ENCODE results near the gene MARF1. TPM values are rescaled to one million over a fixed set of nuclear protein-coding genes. Genes with fewer than 3 reads are reported as not detected.
A peak's percentile ranks its signal among the peaks of the same experiment; 100 is the strongest.

Gene MARF1
- total RNA-seq, 2 experiments from 2014 or later: 111 to 114 TPM

- Mint-ChIP-seq H3K36me3 (peaks cover 30% of the 10 kb centered on the region), H3K4me3 (peak overlapping the region; percentile 94), H3K4me1 (peaks cover 59% of the 10 kb centered on the region), H3K27me3 (no peaks in the 10 kb centered on the region), H3K9me3 (no peaks in the 10 kb centered on the region), H3K27ac (peak overlapping the region; percentile 96)
- DNase-seq (no peak), ATAC-seq (ENCODE audit: low read depth) (no peak)
- POLR2A ChIA-PET: interaction anchor here (3.4 kb wide), 2 partner anchors 31 to 49 kb away, joined by 33 to 35 read pairs; no protein-coding TSS in a partner anchor
Measured at GRCh38 chr16:15640966-15641365, 2.0 kb downstream of the MARF1 start.

- POLR2A ChIA-PET: interaction anchor here (0.6 kb wide), 1 partner anchor 18 kb away, joined by 3 read pairs; no protein-coding TSS in a partner anchor
- no peak for DNase-seq
- H3K27me3 Mint-ChIP-seq: no peaks in the 10 kb centered on the region
- H3K9me3 Mint-ChIP-seq: no peaks in the 10 kb centered on the region
- H3K4me1 Mint-ChIP-seq: peaks cover 59% of the 10 kb centered on the region
- H3K4me3 Mint-ChIP-seq: peak overlapping the region; percentile 69
- peak overlapping the region; percentile 83 for H3K27ac Mint-ChIP-seq
- H3K36me3 Mint-ChIP-seq: peaks cover 37% of the 10 kb centered on the region
- ATAC-seq (ENCODE audit: low read depth): no peak
Measured at GRCh38 chr16:15639061-15639568, 3.8 kb downstream of the MARF1 start.

GRCh38 chr16:15636392-15636873 is 6.5 kb downstream of the MARF1 start:
- Mint-ChIP-seq H3K27me3 (no peaks in the 10 kb centered on the region), H3K9me3 (no peaks in the 10 kb centered on the region), H3K4me3 (peak overlapping the region; percentile 47), H3K27ac (peak overlapping the region; percentile 84), H3K36me3 (peaks cover 52% of the 10 kb centered on the region), H3K4me1 (peaks cover 46% of the 10 kb centered on the region)
- ATAC-seq (ENCODE audit: low read depth) (peak; percentile 61), DNase-seq (no peak)
- POLR2A ChIA-PET: no interaction called here

GRCh38 chr16:15635926-15636325 is 7.0 kb downstream of the MARF1 start:
- DNase-seq: no peak
- Mint-ChIP-seq H3K27me3 (no peaks in the 10 kb centered on the region), H3K27ac (peak overlapping the region; percentile 84), H3K4me1 (peaks cover 42% of the 10 kb centered on the region), H3K36me3 (peaks cover 56% of the 10 kb centered on the region), H3K9me3 (no peaks in the 10 kb centered on the region), H3K4me3 (peak overlapping the region; percentile 47)
- ATAC-seq (ENCODE audit: low read depth): no peak
- POLR2A ChIA-PET: no interaction called here

- Mint-ChIP-seq H3K27ac (no peak overlapping the region), H3K9me3 (no peaks in the 10 kb centered on the region), H3K4me1 (peaks cover 15% of the 10 kb centered on the region), H3K4me3 (no peak overlapping the region), H3K27me3 (no peaks in the 10 kb centered on the region), H3K36me3 (peaks cover 43% of the 10 kb centered on the region)
- ATAC-seq (ENCODE audit: low read depth) (no peak), DNase-seq (no peak)
- POLR2A ChIA-PET: interaction anchor here (0.6 to 1.8 kb wide), 2 partner anchors 11 to 443 kb away, joined by 3 to 6 read pairs; partner anchors contain the start of gene MARF1
Measured at GRCh38 chr16:15631730-15632409, 11.1 kb downstream of the MARF1 start.

GRCh38 chr16:15621889-15622288 is 21.1 kb downstream of the MARF1 start:
- no peak overlapping the region for H3K27ac Mint-ChIP-seq
- H3K9me3 Mint-ChIP-seq: no peaks in the 10 kb centered on the region
- no peaks in the 10 kb centered on the region for H3K4me1 Mint-ChIP-seq
- no peak overlapping the region for H3K4me3 Mint-ChIP-seq
- ATAC-seq (ENCODE audit: low read depth) (no peak), DNase-seq (no peak)
- POLR2A ChIA-PET: no interaction called here
- H3K27me3 Mint-ChIP-seq: no peaks in the 10 kb centered on the region
- peaks cover 27% of the 10 kb centered on the region for H3K36me3 Mint-ChIP-seq

GRCh38 chr16:15621456-15621855 is 21.5 kb downstream of the MARF1 start:
- DNase-seq: no peak
- H3K4me1 Mint-ChIP-seq: no peaks in the 10 kb centered on the region
- no peak overlapping the region for H3K27ac Mint-ChIP-seq
- H3K27me3 Mint-ChIP-seq: no peaks in the 10 kb centered on the region
- no peak overlapping the region for H3K4me3 Mint-ChIP-seq
- no peaks in the 10 kb centered on the region for H3K9me3 Mint-ChIP-seq
- peaks cover 27% of the 10 kb centered on the region for H3K36me3 Mint-ChIP-seq
- POLR2A ChIA-PET: no interaction called here
- ATAC-seq (ENCODE audit: low read depth): no peak

GRCh38 chr16:15620611-15621195 is 22.3 kb downstream of the MARF1 start:
- no peak overlapping the region for H3K27ac Mint-ChIP-seq
- peaks cover 28% of the 10 kb centered on the region for H3K36me3 Mint-ChIP-seq
- no peak overlapping the region for H3K4me3 Mint-ChIP-seq
- ATAC-seq (ENCODE audit: low read depth) (no peak), DNase-seq (no peak)
- no peaks in the 10 kb centered on the region for H3K9me3 Mint-ChIP-seq
- no peaks in the 10 kb centered on the region for H3K4me1 Mint-ChIP-seq
- POLR2A ChIA-PET: no interaction called here
- no peaks in the 10 kb centered on the region for H3K27me3 Mint-ChIP-seq

- ATAC-seq (ENCODE audit: low read depth): no peak
- H3K27ac Mint-ChIP-seq: no peak overlapping the region
- no peaks in the 10 kb centered on the region for H3K4me1 Mint-ChIP-seq
- no peak for DNase-seq
- H3K27me3 Mint-ChIP-seq: no peaks in the 10 kb centered on the region
- POLR2A ChIA-PET: no interaction called here
- no peaks in the 10 kb centered on the region for H3K9me3 Mint-ChIP-seq
- H3K36me3 Mint-ChIP-seq: peaks cover 27% of the 10 kb centered on the region
- no peak overlapping the region for H3K4me3 Mint-ChIP-seq
Measured at GRCh38 chr16:15618392-15618791, 24.6 kb downstream of the MARF1 start.

GRCh38 chr16:15617901-15618300 is 25.1 kb downstream of the MARF1 start:
- Mint-ChIP-seq H3K4me1 (no peaks in the 10 kb centered on the region), H3K4me3 (no peak overlapping the region), H3K36me3 (peaks cover 27% of the 10 kb centered on the region), H3K27ac (no peak overlapping the region), H3K27me3 (no peaks in the 10 kb centered on the region), H3K9me3 (no peaks in the 10 kb centered on the region)
- DNase-seq (no peak), ATAC-seq (ENCODE audit: low read depth) (no peak)
- POLR2A ChIA-PET: no interaction called here

GRCh38 chr16:15616475-15617165 is 26.3 kb downstream of the MARF1 start:
- Mint-ChIP-seq H3K27ac (no peak overlapping the region), H3K4me1 (no peaks in the 10 kb centered on the region), H3K27me3 (no peaks in the 10 kb centered on the region), H3K4me3 (no peak overlapping the region), H3K36me3 (peaks cover 28% of the 10 kb centered on the region), H3K9me3 (no peaks in the 10 kb centered on the region)
- no peak for ATAC-seq (ENCODE audit: low read depth)
- DNase-seq: no peak
- POLR2A ChIA-PET: no interaction called here

- no peaks in the 10 kb centered on the region for H3K9me3 Mint-ChIP-seq
- no peaks in the 10 kb centered on the region for H3K4me1 Mint-ChIP-seq
- POLR2A ChIA-PET: no interaction called here
- no peak overlapping the region for H3K4me3 Mint-ChIP-seq
- no peaks in the 10 kb centered on the region for H3K27me3 Mint-ChIP-seq
- no peak overlapping the region for H3K27ac Mint-ChIP-seq
- no peak for DNase-seq
- no peak for ATAC-seq (ENCODE audit: low read depth)
- peaks cover 27% of the 10 kb centered on the region for H3K36me3 Mint-ChIP-seq
Measured at GRCh38 chr16:15616012-15616411, 26.9 kb downstream of the MARF1 start.

- POLR2A ChIA-PET: no interaction called here
- Mint-ChIP-seq H3K27me3 (no peaks in the 10 kb centered on the region), H3K4me1 (no peaks in the 10 kb centered on the region), H3K4me3 (no peak overlapping the region), H3K36me3 (peaks cover 26% of the 10 kb centered on the region), H3K9me3 (no peaks in the 10 kb centered on the region), H3K27ac (no peak overlapping the region)
- no peak for DNase-seq
- no peak for ATAC-seq (ENCODE audit: low read depth)
Measured at GRCh38 chr16:15613676-15614075, 29.3 kb downstream of the MARF1 start.
